NCI-H1048 (cell line): ENCODE data around the gene HCRTR1.
"Not testable (repeated sequence)": the region's sequence is repeated elsewhere in the genome, so short reads cannot be mapped to it uniquely, and the experiment has no call there.

Source experiments
- DNase-seq: peaks from one replicate; lab custom pipeline; 2025; lab: John Stamatoyannopoulos, UW

Gene HCRTR1

DNA sequence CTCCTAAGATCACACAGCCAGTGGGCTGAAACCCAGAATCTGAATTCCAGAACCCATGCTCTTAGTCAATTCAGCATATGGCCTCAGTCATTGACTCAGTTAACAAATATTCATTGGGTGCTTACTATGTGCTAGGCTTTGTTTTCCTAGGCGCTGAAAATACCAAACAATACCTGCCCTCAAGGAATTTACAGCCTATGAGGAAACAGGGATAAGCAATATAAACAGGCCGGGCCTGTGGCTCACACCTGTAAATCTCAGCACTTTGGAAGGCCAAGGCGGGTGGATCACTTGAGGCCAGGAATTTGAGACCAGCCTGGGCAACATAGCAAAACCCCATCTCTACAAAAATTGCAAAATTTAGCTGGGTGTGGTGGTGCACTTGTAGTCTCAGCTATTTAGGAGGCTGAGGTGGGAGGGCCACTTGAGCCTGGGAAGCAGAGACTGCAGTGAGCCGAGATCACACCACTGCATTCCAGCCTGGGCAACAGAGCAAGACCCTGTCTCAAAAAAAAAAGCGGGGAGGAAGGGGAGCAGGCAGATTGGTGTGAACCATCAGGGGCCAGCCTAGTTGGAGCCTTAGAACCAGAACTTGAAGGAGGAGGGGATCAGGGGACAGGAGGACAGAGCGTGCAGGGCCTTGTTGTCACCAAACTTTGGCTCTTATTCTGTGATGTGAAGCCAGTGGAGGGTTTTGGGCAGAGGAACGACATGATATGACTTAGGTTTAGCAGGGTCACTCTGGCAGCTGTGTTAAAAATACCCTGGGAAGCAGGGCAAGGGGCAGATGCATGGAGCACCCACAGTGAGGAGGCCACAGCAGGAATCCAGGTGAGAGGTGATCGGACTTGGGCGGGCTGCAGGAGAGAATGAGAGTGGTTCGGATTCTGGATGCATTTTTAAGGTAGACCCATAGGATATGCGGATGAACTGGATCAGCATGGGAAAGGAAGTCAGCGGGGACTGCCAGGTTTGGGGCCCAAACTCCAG is 35.4 kb upstream of the HCRTR1 start:
- DNase-seq, result no peak

GRCh38 chr1:31583082-31583994 is 34.2 kb upstream of the HCRTR1 start:
- DNase-seq, result no peak

DNA sequence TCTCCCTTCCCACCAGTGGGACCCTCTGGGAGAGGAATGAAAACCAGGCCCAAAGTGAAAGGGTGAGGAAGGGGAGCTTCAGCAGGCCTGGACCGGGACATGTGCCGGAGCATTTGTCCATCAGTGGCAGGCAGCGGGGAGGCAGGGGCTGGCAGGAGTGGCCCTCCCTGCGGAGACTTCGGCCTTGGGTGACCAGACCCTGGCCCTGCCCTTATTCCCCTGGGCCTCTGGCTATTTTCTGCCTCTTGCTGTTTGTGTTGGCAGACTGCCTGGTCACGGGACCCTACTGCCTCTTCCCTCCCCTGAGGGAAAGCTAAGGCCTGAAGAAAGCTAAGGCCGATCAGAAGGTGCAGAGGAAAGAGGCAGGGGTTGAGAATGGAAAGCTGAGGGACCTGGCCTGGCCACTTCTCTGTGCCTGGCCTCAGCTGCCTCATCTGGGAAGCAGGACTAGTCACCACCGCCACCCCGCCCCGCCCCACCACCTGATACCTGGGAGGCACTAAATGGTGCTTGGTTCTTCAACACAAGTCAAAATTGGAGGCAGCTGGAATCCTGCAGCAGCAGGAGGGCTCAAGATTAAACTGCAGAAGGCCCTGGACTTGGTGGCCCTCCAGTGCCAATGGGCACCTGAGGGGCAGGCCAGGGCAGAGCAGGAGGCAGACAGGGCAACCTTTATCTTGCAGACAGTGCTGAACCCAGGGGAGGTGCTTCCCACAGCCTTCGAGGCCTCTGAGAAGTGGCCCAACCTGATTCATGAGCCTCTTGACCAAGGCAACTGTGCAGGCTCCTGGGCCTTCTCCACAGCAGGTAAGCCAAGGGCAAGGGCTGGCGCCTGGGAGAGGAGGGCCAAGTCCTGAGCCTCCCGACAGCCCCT is 33.3 kb upstream of the HCRTR1 start:
- DNase-seq, result no peak

DNA sequence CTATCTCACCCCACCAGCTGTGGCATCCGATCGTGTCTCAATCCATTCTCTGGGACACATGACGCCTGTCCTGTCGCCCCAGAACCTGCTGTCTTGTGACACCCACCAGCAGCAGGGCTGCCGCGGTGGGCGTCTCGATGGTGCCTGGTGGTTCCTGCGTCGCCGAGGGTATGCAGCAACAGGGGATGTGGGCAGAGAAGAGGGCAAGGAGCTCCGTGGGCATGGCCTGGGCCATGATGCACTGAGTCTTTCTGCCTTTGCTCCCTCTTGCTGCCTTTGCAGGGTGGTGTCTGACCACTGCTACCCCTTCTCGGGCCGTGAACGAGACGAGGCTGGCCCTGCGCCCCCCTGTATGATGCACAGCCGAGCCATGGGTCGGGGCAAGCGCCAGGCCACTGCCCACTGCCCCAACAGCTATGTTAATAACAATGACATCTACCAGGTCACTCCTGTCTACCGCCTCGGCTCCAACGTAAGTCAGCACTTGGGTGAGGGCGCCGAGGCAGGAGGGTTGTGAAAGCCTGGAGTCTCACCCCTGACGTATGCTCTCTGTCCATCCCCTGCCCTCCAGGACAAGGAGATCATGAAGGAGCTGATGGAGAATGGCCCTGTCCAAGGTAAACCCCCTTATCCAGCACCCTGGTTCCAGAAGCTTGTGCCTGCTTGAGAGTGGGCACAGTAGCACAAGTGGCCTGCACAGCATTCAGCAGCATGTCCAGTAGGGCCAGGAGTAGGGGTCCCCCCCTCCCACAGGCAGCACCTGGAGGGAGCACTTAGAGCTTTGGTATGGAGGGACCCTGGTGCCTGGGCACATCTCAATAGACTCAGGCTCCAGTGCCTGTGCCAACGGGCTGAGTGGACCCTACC is 32.4 kb upstream of the HCRTR1 start:
- no peak for DNase-seq

DNA sequence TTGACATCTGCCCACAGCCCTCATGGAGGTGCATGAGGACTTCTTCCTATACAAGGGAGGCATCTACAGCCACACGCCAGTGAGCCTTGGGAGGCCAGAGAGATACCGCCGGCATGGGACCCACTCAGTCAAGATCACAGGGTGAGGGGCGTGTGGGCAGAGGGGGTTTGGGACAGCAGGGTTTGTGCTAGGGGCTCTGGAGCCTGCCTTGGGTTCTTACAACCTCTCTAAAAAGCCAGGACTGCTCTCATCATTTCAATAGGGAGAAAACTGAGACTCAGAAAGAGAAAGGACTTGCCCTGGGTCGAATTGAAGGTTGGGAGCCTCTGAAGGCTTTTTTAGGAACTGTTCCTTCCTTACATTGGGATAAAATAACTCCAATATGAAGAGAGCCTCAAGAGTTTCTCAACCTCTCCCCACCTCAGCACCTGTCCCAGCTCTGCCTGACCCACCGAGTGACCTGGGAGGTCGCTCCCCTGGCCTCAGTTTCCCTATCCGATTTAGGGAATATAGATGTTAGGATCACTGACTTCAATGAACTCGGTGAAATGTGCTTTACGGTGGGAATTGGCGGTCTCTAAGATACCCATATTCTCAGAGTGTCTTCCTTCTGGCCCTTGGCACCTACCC is 31.6 kb upstream of the HCRTR1 start:
- no peak for DNase-seq

GRCh38 chr1:31586376-31587327 is 30.8 kb upstream of the HCRTR1 start:
- DNase-seq, result no peak

- DNase-seq, result not testable (repeated sequence)
Measured at GRCh38 chr1:31587328-31587699, 30.2 kb upstream of the HCRTR1 start.

- no peak for DNase-seq
Measured at GRCh38 chr1:31587720-31588423, 29.6 kb upstream of the HCRTR1 start.

DNA sequence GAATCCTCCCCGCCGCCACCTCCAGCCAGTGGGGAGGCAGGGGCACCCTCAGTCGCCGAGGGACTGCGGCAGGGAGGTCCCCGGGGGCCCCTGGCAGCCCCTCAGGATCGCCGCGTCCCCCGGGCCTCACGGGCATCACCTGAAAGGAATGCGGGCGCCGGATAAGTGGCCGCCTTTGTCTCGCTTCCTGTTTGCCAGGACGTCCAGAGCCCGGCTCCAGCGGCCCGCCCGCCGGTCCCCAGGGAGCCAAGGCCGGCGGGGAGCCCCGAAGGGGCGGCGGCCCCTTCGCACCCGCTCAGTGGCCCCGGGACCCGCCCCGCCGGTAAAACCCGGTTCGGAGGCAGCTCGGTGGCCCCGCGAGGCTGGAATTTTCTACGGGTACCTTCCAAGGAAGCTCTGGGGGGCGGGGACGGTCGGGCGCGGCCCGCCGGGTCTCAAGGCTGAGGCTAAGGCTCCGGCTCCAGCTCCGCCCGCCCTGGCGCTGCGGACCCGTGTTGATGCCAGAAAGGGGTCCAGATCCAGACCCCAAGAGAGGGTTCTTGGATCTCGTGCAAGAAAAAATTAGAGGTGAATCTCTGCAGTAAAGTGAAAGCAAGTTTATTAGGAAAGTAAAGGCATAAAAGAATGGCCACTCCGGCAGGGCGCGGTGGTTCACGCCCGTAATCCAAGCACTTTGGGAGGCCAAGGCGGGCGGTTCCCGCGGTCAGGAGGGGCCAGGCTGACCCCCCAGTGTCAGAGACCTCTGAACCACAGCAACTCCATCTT is 28.6 kb upstream of the HCRTR1 start:
- no peak for DNase-seq

DNA sequence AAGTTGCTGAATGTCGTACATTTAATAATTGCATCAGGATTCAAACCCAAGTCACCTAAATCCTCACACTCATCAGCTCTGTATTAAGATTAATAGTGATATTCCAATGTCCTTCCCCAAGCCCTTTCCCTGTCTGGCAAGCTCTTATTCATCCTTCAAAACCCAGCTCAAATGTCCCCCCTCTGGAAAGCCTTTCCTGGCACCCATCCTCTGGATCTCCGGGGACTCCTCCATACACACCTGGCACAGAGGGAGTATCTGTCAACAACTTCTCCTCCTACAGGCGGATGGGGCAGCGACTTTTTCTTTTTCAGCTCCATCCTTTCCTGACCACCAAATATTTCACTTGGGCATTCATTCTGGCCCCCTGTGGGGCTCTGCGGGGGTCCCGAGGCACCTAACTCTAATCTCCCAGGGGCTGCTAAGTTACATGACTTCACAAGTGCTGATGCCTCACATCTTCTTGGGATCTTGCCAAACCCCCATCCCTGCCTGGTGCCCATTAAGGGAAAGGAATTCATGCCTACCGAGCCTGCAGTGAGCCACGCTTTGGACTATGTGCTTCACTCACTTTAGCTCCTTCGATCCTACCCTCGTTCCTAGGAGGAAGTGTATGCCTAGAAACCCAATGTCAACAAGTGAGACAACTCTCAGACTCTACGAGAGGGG is 25.9 kb upstream of the HCRTR1 start:
- no peak for DNase-seq

DNA sequence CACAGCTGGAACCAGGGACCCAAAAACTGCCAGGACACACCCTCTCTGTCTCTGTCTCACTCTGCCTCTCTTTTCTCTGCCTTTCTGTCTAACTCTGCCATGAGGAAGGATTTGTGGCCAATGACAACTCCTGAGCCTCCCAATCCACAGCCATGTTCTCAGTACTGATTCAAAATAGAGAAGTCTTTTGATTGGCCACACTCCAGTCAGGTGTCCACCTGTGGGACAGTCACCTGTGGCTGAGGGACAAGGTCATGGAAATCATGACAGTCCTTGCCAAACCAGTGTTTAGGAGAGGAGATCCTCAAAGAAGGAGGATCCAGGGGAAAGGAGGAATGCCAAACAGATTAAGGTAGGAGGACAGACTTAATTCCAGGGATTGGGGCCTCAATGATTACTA is 25.4 kb upstream of the HCRTR1 start:
- DNase-seq, result no peak

DNA sequence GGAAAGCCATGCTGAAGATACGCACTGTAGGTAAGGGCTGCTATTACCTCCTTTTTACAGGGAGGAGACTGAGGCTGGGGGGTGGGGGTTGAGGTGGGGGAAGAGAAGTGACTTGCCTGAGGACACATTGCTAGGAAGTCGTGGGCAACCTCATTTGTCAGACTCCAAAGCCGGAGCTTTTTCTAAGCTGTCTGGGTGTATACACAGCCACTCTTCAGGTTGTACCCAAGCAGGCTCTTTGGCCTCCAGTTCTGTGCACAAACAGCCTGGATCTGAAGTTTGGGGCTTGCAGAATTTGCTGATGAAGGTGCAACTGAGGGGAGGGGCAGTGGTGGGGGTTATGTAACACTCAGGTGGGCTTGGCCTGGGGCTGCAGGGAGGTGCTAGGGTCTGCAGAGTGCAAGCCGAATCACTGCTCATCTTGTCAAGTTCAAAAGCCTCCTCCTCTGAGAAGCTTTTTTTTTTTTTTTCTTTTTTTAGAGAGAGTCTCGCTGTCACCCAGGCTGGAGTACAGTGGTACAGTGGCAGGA is 24.3 kb upstream of the HCRTR1 start:
- DNase-seq, result no peak

DNA sequence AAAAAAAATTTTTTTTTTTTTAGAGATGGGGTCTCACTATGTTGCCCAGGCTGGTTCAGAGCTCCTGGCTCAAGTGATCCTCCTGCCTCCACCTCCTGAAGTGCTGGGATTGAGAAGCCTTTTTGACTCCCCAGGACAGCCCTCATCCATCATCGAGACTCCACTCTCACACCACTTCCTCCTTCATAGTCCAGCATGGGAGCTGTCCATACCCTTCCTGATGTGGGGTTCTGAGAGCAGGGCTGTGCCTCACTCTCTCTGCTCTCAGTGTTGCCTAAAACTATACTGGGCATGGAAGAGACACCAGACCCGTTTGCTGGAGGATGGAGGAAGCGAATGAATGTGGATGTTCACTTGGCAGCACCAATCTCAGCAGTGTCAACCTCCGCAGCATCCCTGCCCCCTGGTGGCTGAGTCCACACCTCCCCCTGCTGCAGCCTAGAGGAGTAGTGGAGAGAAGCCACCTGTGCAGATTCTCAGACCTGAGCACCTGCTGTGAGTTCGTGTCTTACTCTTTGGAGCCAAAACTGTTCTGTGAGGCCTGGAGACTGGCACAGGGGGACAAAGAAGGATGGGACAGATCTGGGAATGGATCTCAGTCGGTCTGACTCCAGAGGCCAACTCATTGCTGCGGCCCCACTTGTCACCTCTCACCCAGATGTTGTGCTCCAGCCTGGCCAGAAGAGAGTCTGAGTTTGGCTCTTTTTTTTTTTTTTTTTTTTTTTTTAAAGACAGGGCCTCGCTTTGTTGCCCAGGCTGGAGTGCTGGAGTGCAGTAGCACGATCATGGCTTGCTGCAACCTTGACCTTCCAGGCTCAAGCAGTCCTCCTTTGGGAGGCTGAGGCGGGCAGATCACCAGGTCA is 23.5 kb upstream of the HCRTR1 start:
- DNase-seq, result no peak

- no peak for DNase-seq
Measured at GRCh38 chr1:31595836-31596736, 21.4 kb upstream of the HCRTR1 start.

DNA sequence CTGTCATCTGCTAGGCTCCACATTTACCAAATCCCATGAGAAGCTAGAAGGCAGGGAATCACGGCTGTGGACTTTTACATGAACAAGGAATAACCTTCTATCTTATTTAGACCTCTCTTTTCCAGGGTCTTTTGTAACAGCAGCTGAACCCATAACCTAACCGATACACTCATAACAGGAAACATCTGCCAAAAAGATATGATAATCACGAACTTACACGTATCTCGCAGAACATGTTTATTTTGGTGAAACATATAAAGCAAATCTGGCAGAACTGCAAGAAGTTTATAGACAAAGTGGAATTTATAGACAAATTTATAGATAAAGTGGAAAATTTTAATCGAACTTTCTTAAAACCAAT is 20.8 kb upstream of the HCRTR1 start:
- DNase-seq, result no peak
